Caki2 (cell line): ENCODE results near the gene ITGB5. TPM values are rescaled to one million over a fixed set of nuclear protein-coding genes. Genes with fewer than 3 reads are reported as not detected.

Source experiments
- DNase-seq: peaks from one replicate; pipeline ENCODE4 v3.0.0-alpha.2; 2015; ENCODE audit warnings: low read depth
- in situ Hi-C: cut with HindIII; loops from 2 replicates; pipeline ENCODE4 v1.10.0; 2016; ENCODE audit warnings: low sequenced_read_pairs, low pct_unique_long_range_greater_than_20kb, mixed read lengths
- total RNA-seq: library from RNA; depleted of rRNA; stranded (reverse); fragments of >200 nt; shearing (Covaris generic); gene quantifications from 2 replicates; pipeline ENCODE4 v1.2.3, GENCODE V29; 2014; ENCODE audit warnings: low replicate concordance; rRNA removed

Gene ITGB5
- total RNA-seq: 361 and 475 TPM in 2 replicates

GRCh38 chr3:124887177-124887931 lies at the start of gene ITGB5:
Gene ITGB5, minus strand, starts transcription at chr3:124887365. Its CDS starts 365 bp downstream, at chr3:124887000.
- in situ Hi-C loops: loop anchor here (25.0 kb wide), 1 partner anchor 125 kb away; no protein-coding TSS in a partner anchor

GRCh38 chr3:124935794-124936542 lies 48.8 kb upstream of the ITGB5 start:
- in situ Hi-C loops: no loop called here
- DNase-seq: peak; percentile 34

More at GRCh38 chr3:124887177-124887931, at the start of gene ITGB5:
- DNase-seq: peak; percentile 91

- in situ Hi-C loops: no loop called here
- DNase-seq: no peak
These were observed 48.1 kb upstream of the ITGB5 start for GRCh38 chr3:124935264-124935663.

GRCh38 chr3:124934577-124934976 lies 47.4 kb upstream of the ITGB5 start, which contains the start of gene MUC13:
Gene MUC13, minus strand, starts transcription at chr3:124934751. Its CDS starts 39 bp downstream, at chr3:124934712.
- peak; percentile 23 for DNase-seq
- in situ Hi-C loops: no loop called here

GRCh38 chr3:124928333-124929202 lies 41.4 kb upstream of the ITGB5 start:
- in situ Hi-C loops: no loop called here
- DNase-seq: peak; percentile 21

GRCh38 chr3:124927574-124928045 lies 40.4 kb upstream of the ITGB5 start:
- in situ Hi-C loops: no loop called here
- DNase-seq: no peak

- DNase-seq: no peak
- in situ Hi-C loops: no loop called here
These were observed 39.4 kb upstream of the ITGB5 start for GRCh38 chr3:124926426-124927101.

GRCh38 chr3:124924741-124925140 lies 37.6 kb upstream of the ITGB5 start:
- in situ Hi-C loops: no loop called here

GRCh38 chr3:124923833-124924232 lies 36.7 kb upstream of the ITGB5 start:
- in situ Hi-C loops: no loop called here
- DNase-seq: no peak

More at GRCh38 chr3:124924741-124925140, 37.6 kb upstream of the ITGB5 start:
- no peak for DNase-seq

- no peak for DNase-seq
- in situ Hi-C loops: no loop called here
These were observed 33.6 kb upstream of the ITGB5 start for GRCh38 chr3:124920718-124921117.

GRCh38 chr3:124919756-124920155 lies 32.6 kb upstream of the ITGB5 start:
- DNase-seq: no peak
- in situ Hi-C loops: no loop called here

GRCh38 chr3:124918524-124918923 lies 31.4 kb upstream of the ITGB5 start:
- DNase-seq: no peak
- in situ Hi-C loops: no loop called here

- DNase-seq: no peak
- in situ Hi-C loops: no loop called here
These were observed 29.8 kb upstream of the ITGB5 start for GRCh38 chr3:124916837-124917409.

- DNase-seq: no peak
- in situ Hi-C loops: no loop called here
These were observed 28.1 kb upstream of the ITGB5 start for GRCh38 chr3:124915254-124915653.

- in situ Hi-C loops: no loop called here
- no peak for DNase-seq
These were observed 20.8 kb upstream of the ITGB5 start for GRCh38 chr3:124907957-124908356.

- no peak for DNase-seq
- in situ Hi-C loops: no loop called here
These were observed 17.8 kb upstream of the ITGB5 start for GRCh38 chr3:124904835-124905492.
